Chondrocyte (in vitro differentiated cells): ENCODE data around the gene LRRC28. TPM values are rescaled to one million over a fixed set of nuclear protein-coding genes. Genes with fewer than 3 reads are reported as not detected.

ENCODE experiments used
- DNase-seq: peaks from one replicate; pipeline ENCODE4 v3.0.0; 2021; ENCODE audit warnings: mixed read lengths, low spot score
- H3K27ac Mint-ChIP-seq: one replicate; pipeline ENCODE4 v1.8.0; 2021; ENCODE audit warnings: mild to moderate bottlenecking, moderate library complexity, mixed read lengths; ENCODE audit not compliant: unreplicated experiment
- H3K27me3 Mint-ChIP-seq: 2 replicates; pipeline ENCODE4 v1.8.0; 2021; ENCODE audit warnings: low read depth, mixed read lengths
- H3K36me3 Mint-ChIP-seq: 2 replicates; pipeline ENCODE4 v1.8.0; 2021; ENCODE audit warnings: low read depth, mixed read lengths
- H3K4me1 Mint-ChIP-seq: 2 replicates; pipeline ENCODE4 v1.8.0; 2021; ENCODE audit warnings: low read depth, mild to moderate bottlenecking, mixed read lengths
- H3K4me3 Mint-ChIP-seq: one replicate; pipeline ENCODE4 v1.8.0; 2021; ENCODE audit warnings: mild to moderate bottlenecking, moderate library complexity, mixed read lengths; ENCODE audit not compliant: unreplicated experiment
- H3K9me3 Mint-ChIP-seq: 2 replicates; pipeline ENCODE4 v1.8.0; 2021; ENCODE audit warnings: low read depth, mixed read lengths
- CTCF ChIP-seq: fragments of 200-600 bp; sonication (generic); IDR thresholded peaks from 2 replicates; pipeline ENCODE4 v1.5.0; 2021; ENCODE audit warnings: antibody characterized with exemption, mild to moderate bottlenecking, moderate library complexity
- total RNA-seq: library from RNA; stranded (reverse); gene quantifications from 3 replicates; pipeline ENCODE4 v1.2.1, GENCODE V29; 2021

LRRC28 gene
- total RNA-seq, 1 donor from 2014 or later = 28.5 TPM

DNA sequence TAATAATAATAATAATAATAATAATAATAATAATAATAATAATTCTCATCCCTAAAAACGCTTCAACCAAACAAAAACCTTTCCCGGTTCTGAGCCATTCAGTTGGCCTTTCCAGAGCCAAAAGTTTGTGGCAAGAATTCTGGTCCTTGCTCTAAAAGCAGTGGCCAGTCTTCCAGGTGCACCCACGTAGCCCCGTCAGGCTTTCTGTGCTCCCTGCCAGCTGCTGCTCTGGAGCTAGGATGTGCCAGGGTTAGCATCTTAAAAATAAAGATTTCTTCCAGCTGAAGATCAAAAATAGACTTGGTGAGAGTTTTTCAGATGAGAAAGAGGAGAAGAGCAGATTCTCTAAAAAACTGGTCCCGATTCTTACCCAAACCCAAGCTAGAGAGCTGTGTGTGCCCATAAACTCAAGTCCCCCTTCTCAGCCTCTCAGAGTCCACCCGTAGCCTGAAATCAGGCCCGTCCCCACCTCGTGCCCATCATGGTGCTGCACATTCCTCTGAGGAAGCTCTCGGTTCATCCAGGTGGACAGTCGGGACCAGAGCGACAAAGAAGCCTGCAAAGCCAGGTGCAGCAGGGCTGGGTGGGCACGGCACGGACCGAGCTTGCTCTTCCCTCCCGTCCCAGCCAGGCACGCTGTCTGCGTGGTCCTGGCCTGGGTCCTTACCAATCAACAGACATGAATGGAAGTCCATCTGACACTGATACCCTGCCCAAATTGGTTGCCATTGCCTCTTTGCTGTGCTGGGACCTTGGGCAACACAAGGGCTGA lies 155.6 kb downstream of the LRRC28 start:
- Mint-ChIP-seq H3K36me3 (no peaks in the 10 kb centered on the region), H3K27me3 (no peaks in the 10 kb centered on the region), H3K9me3 (no peaks in the 10 kb centered on the region), H3K4me3 (no peak overlapping the region), H3K4me1 (peaks cover 52% of the 10 kb centered on the region), H3K27ac (no peak overlapping the region)
- DNase-seq = peak; percentile 81
- TF ChIP-seq CTCF = no peak

DNA sequence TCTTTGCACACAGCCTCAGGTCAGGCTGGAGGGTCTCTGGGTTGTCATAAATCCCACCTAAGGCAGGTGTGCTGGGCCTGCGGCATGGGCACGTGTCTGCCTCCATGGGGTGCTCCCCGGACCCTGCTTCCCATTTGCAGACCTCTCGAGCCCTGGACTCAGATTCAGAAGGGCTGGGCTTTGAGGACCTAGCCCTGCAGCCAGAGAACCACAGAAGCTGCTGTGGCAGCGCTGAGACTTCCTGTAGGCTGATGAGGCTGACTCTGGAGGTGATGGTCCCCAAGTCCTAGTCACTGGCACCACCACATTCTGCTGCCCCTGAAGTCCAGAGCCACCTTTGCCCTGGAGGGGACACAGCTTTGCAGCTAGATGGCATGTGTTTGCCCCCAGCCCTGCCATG lies 156.4 kb downstream of the LRRC28 start:
- Mint-ChIP-seq H3K4me1 (peaks cover 50% of the 10 kb centered on the region), H3K27me3 (no peaks in the 10 kb centered on the region), H3K9me3 (no peaks in the 10 kb centered on the region), H3K36me3 (no peaks in the 10 kb centered on the region), H3K27ac (peak overlapping the region; percentile 95), H3K4me3 (no peak overlapping the region)
- no peak for TF ChIP-seq CTCF
- peak; percentile 65 for DNase-seq

- no peaks in the 10 kb centered on the region for H3K27me3 Mint-ChIP-seq
- H3K36me3 Mint-ChIP-seq = no peaks in the 10 kb centered on the region
- peak overlapping the region; percentile 95 for H3K27ac Mint-ChIP-seq
- peaks cover 43% of the 10 kb centered on the region for H3K4me1 Mint-ChIP-seq
- no peak for DNase-seq
- no peak for TF ChIP-seq CTCF
- H3K9me3 Mint-ChIP-seq = no peaks in the 10 kb centered on the region
- no peak overlapping the region for H3K4me3 Mint-ChIP-seq
These were observed 157.2 kb downstream of the LRRC28 start for GRCh38 chr15:99408236-99409096.

DNA sequence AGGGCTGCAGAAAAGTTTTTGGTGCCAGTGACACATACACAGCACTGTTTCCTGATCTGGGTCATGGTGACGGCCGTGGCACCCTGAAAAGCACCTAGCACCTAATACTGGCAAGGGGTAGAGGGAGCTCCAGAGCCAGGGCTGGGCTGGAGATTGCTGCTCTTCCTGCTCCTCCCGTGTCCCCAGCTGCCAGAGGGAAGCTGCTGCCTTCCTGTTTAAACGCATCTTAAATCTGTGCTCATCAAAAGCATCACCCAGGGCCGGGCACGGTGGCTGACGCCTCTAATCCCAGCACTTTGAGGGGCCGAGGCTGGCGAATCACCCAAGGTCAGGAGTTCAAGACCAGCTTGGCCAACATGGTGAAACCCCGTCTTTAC lies 157.8 kb downstream of the LRRC28 start:
- no peaks in the 10 kb centered on the region for H3K27me3 Mint-ChIP-seq
- H3K9me3 Mint-ChIP-seq = no peaks in the 10 kb centered on the region
- peak; percentile 68 for DNase-seq
- peak overlapping the region; percentile 95 for H3K27ac Mint-ChIP-seq
- peaks cover 37% of the 10 kb centered on the region for H3K4me1 Mint-ChIP-seq
- H3K4me3 Mint-ChIP-seq = no peak overlapping the region
- no peaks in the 10 kb centered on the region for H3K36me3 Mint-ChIP-seq
- peak; percentile 80 for TF ChIP-seq CTCF

DNA sequence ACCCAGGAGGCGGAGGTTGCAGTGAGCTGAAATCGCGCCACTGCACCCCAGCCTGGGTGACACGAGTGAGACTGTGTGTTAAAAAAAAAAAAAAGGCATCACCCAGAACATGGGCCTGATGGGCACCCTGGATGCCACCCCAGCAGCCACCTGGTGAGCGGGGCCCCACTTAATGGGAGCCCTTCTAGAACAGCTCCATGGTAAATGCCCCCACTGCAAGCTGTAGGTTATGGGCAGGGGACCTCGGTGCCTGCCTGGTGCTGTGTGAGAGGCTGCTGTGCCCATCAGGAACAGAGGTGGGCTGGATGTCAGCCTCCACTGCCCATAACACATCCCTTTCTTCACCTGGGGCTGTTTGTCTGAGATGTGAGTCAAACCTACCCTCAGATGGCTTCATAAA lies 158.3 kb downstream of the LRRC28 start:
- H3K27ac Mint-ChIP-seq = peak overlapping the region; percentile 95
- no peaks in the 10 kb centered on the region for H3K27me3 Mint-ChIP-seq
- no peak overlapping the region for H3K4me3 Mint-ChIP-seq
- no peak for TF ChIP-seq CTCF
- H3K9me3 Mint-ChIP-seq = no peaks in the 10 kb centered on the region
- H3K4me1 Mint-ChIP-seq = peaks cover 33% of the 10 kb centered on the region
- peak; percentile 62 for DNase-seq
- no peaks in the 10 kb centered on the region for H3K36me3 Mint-ChIP-seq
